Nucleus accumbens (tissue), 56 donors: ENCODE data around the gene FIGN.

Experiments
- DNase-seq, 56 donors: peaks; one replicate each; lab custom pipeline; 2025; lab: John Stamatoyannopoulos, UW

The FIGN gene

DNA sequence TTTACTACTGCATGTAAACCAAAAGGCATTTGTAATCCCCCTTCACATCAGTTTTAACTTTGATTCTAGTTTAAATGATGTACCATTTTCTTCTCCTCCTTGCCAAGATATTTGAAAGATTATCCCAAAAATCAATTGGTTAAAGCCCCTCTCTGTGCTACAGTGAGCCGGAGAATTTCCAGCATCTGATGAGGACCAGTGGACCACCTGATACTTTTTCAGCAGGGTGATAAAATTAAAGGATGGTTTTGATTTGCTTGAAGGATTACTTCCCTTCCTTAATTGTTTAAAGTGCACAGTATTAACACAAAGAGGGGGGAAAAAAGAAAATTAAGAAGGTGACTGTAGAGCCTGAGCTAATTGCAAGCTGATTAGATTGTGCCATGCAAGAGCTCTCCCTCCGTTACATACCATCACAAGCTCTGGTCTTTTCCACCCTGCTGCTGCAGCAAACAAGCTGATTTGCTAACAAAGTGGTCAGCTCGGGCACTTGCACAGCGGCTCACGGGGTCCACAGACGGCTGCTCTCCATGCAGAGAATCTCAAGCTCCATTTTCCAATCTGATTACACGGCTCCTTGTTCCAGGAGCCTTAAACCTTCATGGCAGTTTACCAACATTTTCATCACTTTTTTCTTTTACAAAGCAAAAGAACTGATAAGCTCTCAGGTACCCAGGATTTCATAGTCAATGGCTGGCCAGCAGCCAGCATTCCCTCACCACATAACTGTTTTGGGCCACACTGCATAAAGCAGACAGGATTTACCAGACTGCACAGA, 22.1 kb downstream of the FIGN start:
- DNase-seq, result peak in 31 of 56 donors; percentile 13 to 73 (median 38)

DNA sequence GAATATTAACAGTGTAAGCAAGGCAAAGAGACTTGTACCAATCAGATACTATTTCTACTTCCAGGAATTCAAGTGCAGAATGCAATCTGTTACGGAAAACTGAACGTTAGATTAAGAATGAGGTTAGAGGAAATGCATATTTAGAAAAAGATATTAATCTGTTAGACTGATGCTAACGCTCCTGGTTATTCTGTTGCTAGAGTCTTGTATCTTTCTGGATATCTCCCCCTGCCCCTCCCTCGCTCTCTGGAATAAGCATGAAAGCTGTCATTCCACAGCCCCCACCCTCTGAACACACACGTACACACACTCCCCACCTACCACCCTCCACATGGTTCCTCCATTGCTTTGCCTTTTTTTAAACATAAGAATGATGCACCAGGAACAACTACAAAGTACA, 24.1 kb downstream of the FIGN start:
- DNase-seq, result no peak

DNA sequence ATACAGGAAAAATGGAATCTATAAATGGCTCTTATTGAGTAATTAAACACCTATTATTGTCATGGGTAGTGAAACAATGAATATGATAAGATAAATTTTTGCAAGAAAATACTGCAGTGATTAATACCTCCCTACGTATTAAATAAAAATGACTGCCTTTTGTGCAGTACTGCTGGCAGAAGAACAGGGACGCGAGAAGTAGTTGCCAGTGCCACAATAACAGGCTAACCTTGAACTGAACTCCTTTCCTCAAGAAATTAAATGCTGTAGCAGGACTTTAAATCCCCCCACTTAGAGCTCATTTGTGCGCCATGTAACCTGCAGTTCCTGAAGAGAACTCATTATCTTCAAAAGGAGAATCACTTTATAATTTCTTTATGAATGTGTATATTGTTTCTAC, 24.6 kb downstream of the FIGN start:
- DNase-seq, result no peak

DNA sequence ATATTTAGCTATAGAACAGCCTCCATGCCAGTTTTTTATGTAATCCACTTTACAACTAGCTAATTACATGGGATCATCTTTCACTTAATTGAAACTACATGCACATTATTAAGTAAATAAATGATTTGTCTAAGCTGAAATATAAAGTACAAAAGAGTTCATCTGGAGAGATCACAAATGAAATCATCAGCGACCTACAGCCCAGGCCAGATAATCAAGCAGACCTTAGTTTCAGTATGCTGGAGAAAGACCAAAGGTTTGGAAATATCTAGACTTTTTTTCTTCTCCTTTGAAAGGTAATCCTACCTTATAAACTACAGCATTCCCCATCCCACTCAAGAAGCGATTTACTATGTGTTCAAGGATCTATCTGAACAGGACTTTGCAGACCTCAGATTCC, 26.5 kb downstream of the FIGN start:
- DNase-seq, result no peak

GRCh38 chr2:163708265-163708664, 27.5 kb downstream of the FIGN start:
- no peak for DNase-seq

- DNase-seq, result no peak
Measured at GRCh38 chr2:163703386-163703785, 32.4 kb downstream of the FIGN start.

DNA sequence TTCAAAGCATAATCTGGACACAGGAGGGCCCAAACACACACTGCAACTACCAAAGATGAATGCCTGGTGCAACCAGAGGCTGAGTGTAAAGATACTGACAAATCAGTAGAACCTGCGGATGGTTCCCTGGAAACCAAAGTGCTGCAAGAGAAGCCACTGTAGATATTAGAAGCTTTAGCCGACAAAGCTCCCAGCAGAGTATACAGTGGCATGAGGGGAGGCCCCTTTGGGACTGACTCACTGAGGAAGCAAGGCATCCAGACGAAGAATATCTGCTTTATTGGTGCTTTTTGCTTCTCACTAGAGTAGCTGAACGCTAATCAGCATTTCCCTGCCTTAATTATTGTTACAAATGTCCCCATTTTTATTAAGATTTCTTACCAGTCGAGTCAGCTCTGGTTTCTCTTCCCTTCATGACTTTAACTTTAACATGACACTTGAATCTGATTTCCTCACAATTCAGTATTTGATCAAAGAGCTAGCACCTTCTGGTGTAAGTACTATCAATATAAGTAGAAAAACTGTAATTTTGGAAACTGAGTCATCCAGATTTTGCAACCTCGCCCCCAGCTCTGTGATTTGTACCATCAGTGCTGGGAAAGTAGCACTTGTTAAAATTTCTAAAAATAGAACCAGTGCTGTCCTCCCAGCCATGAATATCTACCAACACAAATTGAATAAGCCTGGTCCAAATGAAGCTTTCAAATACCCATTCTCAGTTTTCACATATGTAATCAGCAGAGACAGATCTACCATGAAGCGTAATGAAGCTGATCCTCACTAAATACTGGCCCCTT, 34.2 kb downstream of the FIGN start:
- DNase-seq, result no peak

DNA sequence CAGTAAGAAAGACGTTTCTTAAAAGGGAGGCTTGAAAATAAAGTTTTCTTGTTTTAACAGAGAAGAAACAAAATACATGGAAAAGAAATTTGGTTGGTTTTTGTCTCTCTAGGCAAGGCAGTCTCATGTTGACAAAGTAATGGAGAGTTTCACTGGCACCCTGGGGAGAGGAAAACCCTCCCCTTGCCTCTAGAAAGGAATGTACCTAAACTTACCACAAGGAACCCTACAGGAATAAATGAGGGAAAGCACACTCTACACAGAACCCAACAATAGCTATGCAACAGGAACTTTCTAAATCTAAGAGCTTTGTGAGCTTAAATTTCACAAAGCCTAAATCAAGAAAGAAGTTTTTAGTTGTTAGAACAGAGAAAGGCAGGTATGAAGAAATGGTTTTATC, 37.0 kb downstream of the FIGN start:
- no peak for DNase-seq

GRCh38 chr2:163697846-163698637, 37.8 kb downstream of the FIGN start:
- no peak for DNase-seq

DNA sequence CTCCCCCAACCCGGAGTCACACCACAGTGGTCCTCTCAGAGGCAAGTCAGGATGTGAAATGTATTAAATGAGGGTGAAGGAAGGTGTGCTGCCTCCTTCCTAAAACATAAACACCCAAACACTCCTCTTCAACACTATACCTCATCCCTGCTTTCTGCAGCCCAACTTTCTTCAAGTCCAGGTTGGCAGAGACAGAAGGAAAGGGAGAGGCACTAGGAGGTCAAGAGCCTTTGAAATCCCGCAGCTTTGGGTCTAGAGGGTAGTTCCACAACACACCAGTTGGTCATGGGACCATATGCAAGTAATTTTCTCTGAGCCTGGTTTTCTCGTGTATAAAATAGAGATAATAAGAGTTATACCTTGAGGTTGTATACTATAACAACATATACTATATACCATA, 38.4 kb downstream of the FIGN start:
- no peak for DNase-seq

- no peak for DNase-seq
Measured at GRCh38 chr2:163693484-163693883, 42.3 kb downstream of the FIGN start.

GRCh38 chr2:163692611-163693482, 43.0 kb downstream of the FIGN start:
- DNase-seq, result no peak

DNA sequence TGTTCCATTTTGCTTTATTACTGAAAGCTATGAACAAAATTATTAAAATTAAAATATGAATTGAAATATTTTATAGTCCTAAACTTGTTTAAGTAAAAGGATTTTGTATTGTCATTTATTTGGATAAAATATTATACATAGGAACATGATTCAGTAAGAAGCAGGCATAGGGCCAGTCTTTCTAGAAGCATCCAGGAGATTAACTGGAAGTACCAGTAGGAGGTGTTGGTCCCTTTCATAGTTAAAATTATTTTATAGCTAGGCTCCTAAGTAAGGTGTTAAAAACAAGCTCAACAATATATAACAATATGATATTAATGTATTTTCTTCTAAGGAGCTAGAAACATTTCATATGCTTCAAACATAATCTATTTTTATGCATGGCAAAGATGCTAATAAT, 43.7 kb downstream of the FIGN start:
- no peak for DNase-seq

DNA sequence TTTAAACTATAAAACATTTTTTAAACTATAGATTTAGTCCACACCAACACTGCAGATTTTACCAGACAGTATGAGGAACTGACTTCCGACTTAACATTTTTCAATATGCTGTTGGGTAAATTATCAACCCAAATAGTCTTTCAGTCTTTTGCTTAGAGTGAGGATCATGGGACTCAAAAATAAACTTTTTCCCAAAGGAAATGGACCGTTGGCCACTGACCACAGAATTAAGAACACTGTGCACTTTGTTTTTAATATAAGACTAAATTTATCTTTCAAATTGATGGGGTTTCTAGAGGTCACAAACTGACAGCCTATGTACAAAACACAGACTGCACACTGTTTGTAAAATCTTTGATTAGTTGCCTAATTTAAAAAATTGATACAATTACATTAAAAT, 44.9 kb downstream of the FIGN start:
- DNase-seq, result no peak

DNA sequence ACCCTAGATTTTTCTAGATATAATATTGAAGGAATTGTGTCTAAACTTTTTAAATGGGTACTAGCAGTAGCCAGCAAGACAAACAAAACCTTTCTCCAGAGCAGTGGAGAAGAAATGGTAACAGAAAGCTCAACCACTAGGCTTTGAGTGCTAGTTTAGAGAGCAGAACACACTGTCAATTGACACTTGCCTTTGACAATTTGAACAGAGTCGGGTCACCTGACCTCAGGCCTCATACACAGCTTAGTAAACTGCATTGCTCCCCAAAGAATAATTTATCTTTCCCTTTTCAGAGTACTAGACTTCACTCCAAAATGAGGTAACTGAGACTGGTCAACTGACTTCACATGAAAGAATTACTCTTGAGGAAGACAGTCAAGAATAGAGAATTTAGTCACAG, 48.6 kb downstream of the FIGN start:
- DNase-seq, result no peak

DNA sequence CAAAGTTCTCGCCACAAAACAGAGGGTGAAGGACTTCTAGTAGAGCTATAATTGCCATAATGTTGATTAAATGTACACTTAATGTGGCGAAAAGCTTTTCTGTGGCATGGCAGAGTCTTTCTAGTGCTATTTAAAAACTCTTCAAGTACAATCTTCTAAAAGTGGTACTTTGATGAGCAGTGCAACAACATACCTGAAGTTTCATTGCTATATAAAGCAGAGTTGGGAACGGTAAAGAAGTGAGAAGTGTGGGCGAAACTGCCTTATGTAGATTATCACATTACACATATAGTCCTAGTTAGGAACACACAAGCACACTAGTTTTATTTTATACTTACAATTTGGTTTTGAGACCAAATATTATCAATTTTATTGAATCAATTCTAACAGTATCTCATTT, 49.5 kb downstream of the FIGN start:
- no peak for DNase-seq

GRCh38 chr2:163682695-163683094, 53.1 kb downstream of the FIGN start:
- no peak for DNase-seq

- peak in 3 of 56 donors; percentile 5 to 57 (median 7) for DNase-seq
Measured at GRCh38 chr2:163681745-163682144, 54.1 kb downstream of the FIGN start.

DNA sequence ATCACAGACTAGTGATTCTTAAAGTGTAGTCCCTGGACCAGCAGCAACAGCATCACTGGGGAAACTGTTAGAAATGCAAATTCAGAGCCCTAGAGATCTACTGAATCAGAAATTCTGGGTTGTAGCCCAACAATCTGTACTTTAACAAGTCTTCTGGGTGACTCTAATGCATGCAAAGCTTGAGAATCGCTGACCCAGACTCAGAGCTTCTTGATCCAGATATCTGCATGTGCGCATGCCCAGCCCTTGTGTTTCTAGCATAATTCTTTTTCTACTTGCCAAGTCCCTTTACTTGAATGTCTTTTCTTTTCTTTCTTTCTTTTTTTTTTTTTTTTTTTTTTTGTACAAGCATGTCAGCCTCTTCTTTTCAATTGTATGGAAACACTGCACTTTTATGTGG, 60.4 kb downstream of the FIGN start:
- peak in 18 of 56 donors; percentile 1 to 63 (median 14) for DNase-seq

GRCh38 chr2:163673522-163673921, 62.3 kb downstream of the FIGN start:
- DNase-seq, result no peak
